Lower leg skin (tissue), 4 donors: ENCODE results near the gene TOX2. TPM values are rescaled to one million over a fixed set of nuclear protein-coding genes. Genes with fewer than 3 reads are reported as not detected.

Experiments
- DNase-seq, 2 donors: peaks; one replicate each; pipeline ENCODE4 v3.0.0-alpha.2; 2019; ENCODE audit warnings: low spot score in 2 of 2
- H3K4me3 ChIP-seq: fragments of 200-600 bp; sonication (generic); 2 replicates; pipeline ENCODE4 v1.5.1; 2017; ENCODE audit warnings: mild to moderate bottlenecking, low read depth; ENCODE audit not compliant: poor library complexity, severe bottlenecking
- CTCF ChIP-seq, 3 donors: fragments of 450-650 bp; IDR thresholded peaks; one replicate each; pipeline ENCODE4 v1.5.1; 2016; ENCODE audit warnings: antibody characterized with exemption in 3 of 3, mild to moderate bottlenecking in 3 of 3, moderate library complexity in 2 of 3
- POLR2A ChIP-seq, 2 donors: fragments of 450-650 bp; IDR thresholded peaks; one replicate each; pipeline ENCODE4 v1.6.1; 2016 to 2017; ENCODE audit warnings: antibody characterized with exemption in 2 of 2, mild to moderate bottlenecking in 1 of 2, moderate library complexity in 1 of 2
- WGBS, 2 donors: methylation state at CpG; one replicate each; pipeline ENCODE4 v1.1.5; 2018; 5-methylcytosine and 5-hydroxymethylcytosine counted together
- intact Hi-C: fragments of 100-400 bp; cut with DNase I; formaldehyde crosslinking; loops from one replicate; pipeline ENCODE4 v1.15.0; 2023; ENCODE audit warnings: low total_unique reads
- total RNA-seq, 4 donors: library from RNA; depleted of rRNA; stranded (reverse); fragments of >200 nt; gene quantifications; one replicate each; pipeline ENCODE4 v1.1.0, GENCODE V29; 2016

The TOX2 gene
- total RNA-seq, 4 donors from 2014 or later = 1.8 to 5.2 (median 1.9) TPM

GRCh38 chr20:44022464-44022863 is 107.8 kb downstream of the TOX2 start:
- no peak overlapping the region for H3K4me3 ChIP-seq
- TF ChIP-seq POLR2A (IDR thresholded peaks at IDR 0.05) (no peak), CTCF (IDR thresholded peaks at IDR 0.05) (no peak)
- 75 to 89% methylated on average over 2 of the region's 2 CpGs for WGBS, 2 donors
- intact Hi-C loops = loop anchor here (5.0 kb wide), 1 partner anchor 595 kb away; no protein-coding TSS in a partner anchor
- DNase-seq = peak in 1 of 2 donors; percentile 52

- 74 to 90% methylated on average over 9 to 10 of the region's 10 CpGs for WGBS, 2 donors
- H3K4me3 ChIP-seq = no peak overlapping the region
- DNase-seq = peak in 1 of 2 donors; percentile 62
- intact Hi-C loops = loop anchor here (5.0 kb wide), 1 partner anchor 596 kb away; no protein-coding TSS in a partner anchor
- TF ChIP-seq POLR2A (IDR thresholded peaks at IDR 0.05) = no peak
- no peak for TF ChIP-seq CTCF (IDR thresholded peaks at IDR 0.05)
Observed at GRCh38 chr20:44023515-44024371, 109.1 kb downstream of the TOX2 start.

- intact Hi-C loops = loop anchor here (5.0 kb wide), 1 partner anchor 598 kb away; no protein-coding TSS in a partner anchor
- TF ChIP-seq CTCF (IDR thresholded peaks at IDR 0.05) = no peak
- no peak for TF ChIP-seq POLR2A (IDR thresholded peaks at IDR 0.05)
- no peak overlapping the region for H3K4me3 ChIP-seq
- DNase-seq = peak in 1 of 2 donors; percentile 62
- 59 to 61% methylated on average over 7 of the region's 7 CpGs for WGBS, 2 donors
Observed at GRCh38 chr20:44024820-44025580, 110.3 kb downstream of the TOX2 start.

- intact Hi-C loops = no loop called here
- H3K4me3 ChIP-seq = no peak overlapping the region
- peak in 1 of 2 donors; percentile 34 for DNase-seq
- no peak for TF ChIP-seq CTCF (IDR thresholded peaks at IDR 0.05)
- no peak for TF ChIP-seq POLR2A (IDR thresholded peaks at IDR 0.05)
- 90 to 91% methylated on average over 6 of the region's 6 CpGs for WGBS, 2 donors
Observed at GRCh38 chr20:44025756-44026155, 111.1 kb downstream of the TOX2 start.

GRCh38 chr20:44026647-44027342 is 112.1 kb downstream of the TOX2 start:
- 51 to 57% methylated on average over 9 of the region's 9 CpGs for WGBS, 2 donors
- intact Hi-C loops = no loop called here
- no peak overlapping the region for H3K4me3 ChIP-seq
- TF ChIP-seq CTCF (IDR thresholded peaks at IDR 0.05) (no peak), POLR2A (IDR thresholded peaks at IDR 0.05) (no peak)
- DNase-seq = peak in 1 of 2 donors; percentile 32
